Right lobe of liver (tissue), 6 donors: ENCODE data around the gene ZBTB9. TPM values are rescaled to one million over a fixed set of nuclear protein-coding genes. Genes with fewer than 3 reads are reported as not detected.

Experiments used
- ATAC-seq, 4 donors: fragments of 200-7000 bp; cut with Tn5 transposase; one replicate each; pipeline ENCODE4 v1.9.1; 2020; ENCODE audit warnings: mild to moderate bottlenecking in 4 of 4, moderate library complexity in 4 of 4
- DNase-seq, 3 donors: peaks; one replicate each; pipeline ENCODE4 v3.0.0-alpha.2; 2020
- H3K27ac ChIP-seq, 3 donors: fragments of 200-600 bp; one replicate each; pipeline ENCODE4 v1.8.0; 2022
- H3K27me3 ChIP-seq, 2 donors: fragments of 200-600 bp; one replicate each; pipeline ENCODE4 v1.8.0; 2022
- H3K36me3 ChIP-seq, 4 donors: fragments of 200-600 bp; sonication (generic) in 1 of 4; one replicate each; pipeline versions ENCODE4 v1.5.1 to v1.8.0; 2017 to 2022; ENCODE audit warnings: control low read depth in 1 of 4
- H3K4me1 ChIP-seq, 4 donors: fragments of 200-600 bp; sonication (generic) in 1 of 4; one replicate each; pipeline versions ENCODE4 v1.5.1 to v1.8.0; 2017 to 2022; ENCODE audit warnings: control low read depth in 1 of 4
- H3K4me3 ChIP-seq, 3 donors: fragments of 200-600 bp; one replicate each; pipeline ENCODE4 v1.8.0; 2022
- H3K9me3 ChIP-seq, 4 donors: fragments of 200-600 bp; sonication (generic) in 1 of 4; one replicate each; pipeline versions ENCODE4 v1.5.1 to v1.8.0; 2017 to 2022; ENCODE audit warnings: control low read depth in 1 of 4
- CTCF ChIP-seq, 4 donors: fragments of 200-600 bp in 3 of 4; fragments of 450-650 bp in 1 of 4; IDR thresholded peaks; one replicate each; pipeline versions ENCODE4 v1.5.1 to v1.8.0; 2016 to 2022; ENCODE audit warnings: antibody characterized with exemption in 4 of 4, mild to moderate bottlenecking in 2 of 4
- POLR2A ChIP-seq: fragments of 450-650 bp; IDR thresholded peaks from one replicate; pipeline ENCODE4 v1.6.1; 2017; ENCODE audit warnings: antibody characterized with exemption, mild to moderate bottlenecking
- WGBS: methylation state at CpG from one replicate; pipeline ENCODE4 v1.1.6; 2018; ENCODE audit warnings: low coverage, low lambda C conversion rate; ENCODE audit not compliant: insufficient coverage; ENCODE audit errors: missing lambda C conversion rate; 5-methylcytosine and 5-hydroxymethylcytosine counted together
- intact Hi-C, 2 donors: fragments of 100-400 bp; cut with DNase I; formaldehyde crosslinking; loops; one replicate each; pipeline versions ENCODE4 v1.11.2 to v1.14.1; 2022
- total RNA-seq, 6 experiments: library from RNA; depleted of rRNA in 2 of 6; stranded (reverse); fragments of >200 nt in 2 of 6; fragmentation: NEBNext Ultra II Directional in 3 of 6; extraction: Animal tissue kit (Norgen Biotek cat#: 25700) in 3 of 6; gene quantifications; one replicate each; pipeline versions ENCODE4 v1.1.0 to v1.2.4, GENCODE V29; 2016 to 2023
- donor health status: DM: no; HTN: yes; CAD: no.
- donor health status: DM: no; HTN: no; CAD: no.
- donor health status: DM: no; HTN: no; CAD: no.
- donor health status: DM: no; HTN: yes; CAD: no.
- donor health status: DM: no; HTN: yes; CAD: no.

Gene ZBTB9
- total RNA-seq, 6 experiments from 2014 or later, result 2.5 to 3.8 (median 2.9) TPM

GRCh38 chr6:33438978-33439594 lies 15.3 kb upstream of the ZBTB9 start:
- TF ChIP-seq CTCF (IDR thresholded peaks at IDR 0.05) (no peak), POLR2A (no peak)
- Histone ChIP-seq H3K36me3 (no peaks in the 10 kb centered on the region), H3K27ac (no peak overlapping the region), H3K27me3 (no peaks in the 10 kb centered on the region), H3K4me1 (no peaks in the 10 kb centered on the region), H3K4me3 (no peak overlapping the region), H3K9me3 (no peaks in the 10 kb centered on the region)
- DNase-seq, result no peak
- 100% methylated on average over 3 of the region's 3 CpGs for WGBS
- intact Hi-C loops, result no loop called here
- no peak for ATAC-seq

GRCh38 chr6:33439956-33440648 lies 14.3 kb upstream of the ZBTB9 start:
- ATAC-seq (no peak), DNase-seq (no peak)
- no peaks in the 10 kb centered on the region for H3K4me1 ChIP-seq
- no peaks in the 10 kb centered on the region for H3K9me3 ChIP-seq
- 86% methylated on average over 4 of the region's 9 CpGs for WGBS
- no peak for TF ChIP-seq POLR2A
- TF ChIP-seq CTCF (IDR thresholded peaks at IDR 0.05), result no peak
- H3K4me3 ChIP-seq, result no peak overlapping the region
- intact Hi-C loops, result no loop called here
- H3K27me3 ChIP-seq, result no peaks in the 10 kb centered on the region
- H3K36me3 ChIP-seq, result no peaks in the 10 kb centered on the region
- no peak overlapping the region for H3K27ac ChIP-seq

- no peaks in the 10 kb centered on the region for H3K4me1 ChIP-seq
- DNase-seq, result no peak
- no peaks in the 10 kb centered on the region for H3K9me3 ChIP-seq
Measured at GRCh38 chr6:33440649-33441309, 13.6 kb upstream of the ZBTB9 start.

GRCh38 chr6:33441457-33441856 lies 12.9 kb upstream of the ZBTB9 start:
- 100% methylated on average over 3 of the region's 9 CpGs for WGBS
- no peaks in the 10 kb centered on the region for H3K36me3 ChIP-seq

More at GRCh38 chr6:33440649-33441309, 13.6 kb upstream of the ZBTB9 start:
- no peak for TF ChIP-seq CTCF (IDR thresholded peaks at IDR 0.05)
- TF ChIP-seq POLR2A, result no peak
- Histone ChIP-seq H3K27ac (no peak overlapping the region), H3K36me3 (no peaks in the 10 kb centered on the region), H3K27me3 (no peaks in the 10 kb centered on the region), H3K4me3 (no peak overlapping the region)
- intact Hi-C loops, result no loop called here
- peak in 3 of 4 donors; percentile 31 to 46 (median 40) for ATAC-seq
- WGBS, result 52% methylated on average over 15 of the region's 19 CpGs

More at GRCh38 chr6:33441457-33441856, 12.9 kb upstream of the ZBTB9 start:
- H3K9me3 ChIP-seq, result no peaks in the 10 kb centered on the region
- TF ChIP-seq CTCF (IDR thresholded peaks at IDR 0.05) (no peak), POLR2A (no peak)
- intact Hi-C loops, result no loop called here
- H3K4me1 ChIP-seq, result no peaks in the 10 kb centered on the region
- no peak overlapping the region for H3K27ac ChIP-seq
- ATAC-seq (no peak), DNase-seq (no peak)
- H3K4me3 ChIP-seq, result no peak overlapping the region
- H3K27me3 ChIP-seq, result no peaks in the 10 kb centered on the region
